IMR-90 (cell line): Measurements from ENCODE around the gene DNAJC4. TPM values are rescaled to one million over a fixed set of nuclear protein-coding genes. Genes with fewer than 3 reads are reported as not detected.

Experiments
- RCOR1 ChIP-seq: IDR thresholded peaks from 2 replicates; pipeline ENCODE4 v1.6.1; 2012; ENCODE audit warnings: mild to moderate bottlenecking, low read length, improper control_type of control experiment; ENCODE audit not compliant: insufficient replicate concordance
- SMC3 ChIP-seq: fragments of 150-350 bp; IDR thresholded peaks from 2 replicates; pipeline ENCODE4 v1.6.1; 2016; ENCODE audit warnings: low read depth, mild to moderate bottlenecking, antibody characterized with exemption, low read length, moderate library complexity
- polyA plus RNA-seq, 3 experiments: library from polyadenylated mRNA; depleted of rRNA; stranded (reverse); fragments of >200 nt; gene quantifications; 2 replicates each; pipeline ENCODE4 v1.2.3, GENCODE V29; 2012; ENCODE audit warnings: low replicate concordance in 1 of 3
- total RNA-seq: library from RNA; depleted of rRNA; stranded (reverse); fragments of >200 nt; gene quantifications from 2 replicates; pipeline ENCODE4 v1.2.3, GENCODE V29; 2012
- TF ChIP-seq, protein P1 (sequence below): fragments of 150-350 bp; IDR thresholded peaks from 2 replicates; pipeline ENCODE4 v1.6.1; 2017; ENCODE audit warnings: mild to moderate bottlenecking, antibody characterized with exemption, low read length, low read depth

DNAJC4 gene
- total and polyA plus RNA-seq, 2 of the 4 experiments (the other 2 are of a cell fraction): 2.2 to 22.8 TPM

DNA sequence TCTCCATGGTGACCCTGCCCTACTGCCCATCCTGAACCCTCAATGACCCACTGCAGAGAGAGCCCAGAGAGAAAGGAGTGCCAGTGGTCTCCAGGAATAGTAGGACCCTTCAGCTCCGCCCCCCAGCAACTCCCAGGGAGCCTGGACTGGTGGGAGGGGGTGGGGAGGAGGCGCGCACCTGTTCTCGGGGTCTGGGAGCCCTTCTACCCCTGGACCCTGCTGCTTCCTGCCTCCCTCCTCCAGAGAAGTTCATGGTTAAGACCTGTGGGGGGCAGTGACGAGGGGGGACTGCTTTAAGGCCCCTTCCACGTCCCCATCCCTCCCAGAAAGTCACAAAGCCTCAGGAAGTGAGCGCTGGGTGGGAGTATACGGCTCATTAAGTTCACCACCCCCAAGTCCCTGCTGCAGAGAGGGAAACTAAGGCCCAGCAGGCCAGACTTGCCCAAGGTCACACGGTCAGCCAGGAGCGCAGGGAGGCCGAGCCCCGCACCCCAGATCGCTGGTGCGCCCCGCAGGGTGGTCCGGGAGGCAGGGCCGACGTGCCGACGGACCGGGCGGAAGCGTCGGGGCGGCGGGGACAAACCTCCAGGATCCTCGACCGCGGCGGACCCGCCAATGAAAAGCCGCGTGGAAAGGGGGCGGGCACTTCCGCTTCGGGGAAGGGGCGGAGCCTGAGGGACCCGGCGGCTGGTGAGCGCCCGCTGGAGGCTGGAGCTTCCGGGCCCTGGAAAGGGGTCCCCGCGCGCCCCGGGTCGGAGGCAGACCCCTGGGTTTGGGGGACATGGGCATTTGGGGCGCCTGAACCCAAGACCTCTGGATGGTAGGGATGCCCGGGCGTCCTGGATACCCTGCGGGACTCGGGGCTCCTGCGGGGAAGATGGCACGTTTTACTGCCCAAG lies 4.5 kb upstream of the DNAJC4 start, which contains the start of the genes NUDT22 and TRPT1 (continued):
- TF ChIP-seq, protein P1, sequence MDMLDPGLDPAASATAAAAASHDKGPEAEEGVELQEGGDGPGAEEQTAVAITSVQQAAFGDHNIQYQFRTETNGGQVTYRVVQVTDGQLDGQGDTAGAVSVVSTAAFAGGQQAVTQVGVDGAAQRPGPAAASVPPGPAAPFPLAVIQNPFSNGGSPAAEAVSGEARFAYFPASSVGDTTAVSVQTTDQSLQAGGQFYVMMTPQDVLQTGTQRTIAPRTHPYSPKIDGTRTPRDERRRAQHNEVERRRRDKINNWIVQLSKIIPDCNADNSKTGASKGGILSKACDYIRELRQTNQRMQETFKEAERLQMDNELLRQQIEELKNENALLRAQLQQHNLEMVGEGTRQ: no peak
- no peak for TF ChIP-seq SMC3
- no peak for TF ChIP-seq RCOR1
